H1 (cell line): ENCODE results near the gene GLS. TPM values are rescaled to one million over a fixed set of nuclear protein-coding genes. Genes with fewer than 3 reads are reported as not detected.

Experiments
- CTCF ChIA-PET: fragments of 300-600 bp; sonication (Branson Sonifier 250); formaldehyde crosslinking; loops from one replicate; lab custom pipeline; 2021; ENCODE audit not compliant: partially characterized antibody; lab: Charles Lee
- POLR2A ChIA-PET: fragments of 300-600 bp; sonication (Branson Sonifier 250); formaldehyde crosslinking; loops from one replicate; lab custom pipeline; 2021; ENCODE audit warnings: inconsistent platforms; ENCODE audit not compliant: partially characterized antibody; lab: Charles Lee
- DNase-seq, 2 experiments: peaks; one replicate each; pipeline versions ENCODE4 v3.0.0 to v3.0.0-alpha.2; 2010 to 2022; ENCODE audit warnings: low spot score in 2 of 2, low read depth in 1 of 2, mixed read lengths in 1 of 2
- FAIRE-seq: peaks from 2 replicates; lab custom pipeline; 2011; peaks lifted over from hg19 to GRCh38; lab: Jason Lieb, UNC
- H2AFZ ChIP-seq: 2 replicates; pipeline ENCODE4 v1.8.1; 2012; ENCODE audit warnings: low read length, inconsistent platforms
- H2AK5ac ChIP-seq: 2 replicates; pipeline ENCODE4 v1.6.1; 2013; ENCODE audit warnings: low read depth, low read length
- H2BK120ac ChIP-seq: replicated peaks from 2 replicates; pipeline ENCODE3; 2013; ENCODE audit warnings: low read depth, low read length, inconsistent platforms
- H2BK12ac ChIP-seq: 2 replicates; pipeline ENCODE4 v1.6.1; 2013; ENCODE audit warnings: low read depth, low read length
- H2BK15ac ChIP-seq: 2 replicates; pipeline ENCODE4 v1.6.1; 2013; ENCODE audit warnings: low read length
- H2BK20ac ChIP-seq: 2 replicates; pipeline ENCODE4 v1.6.1; 2013; ENCODE audit warnings: low read length
- H2BK5ac ChIP-seq: 2 replicates; pipeline ENCODE4 v1.6.1; 2013; ENCODE audit warnings: low read depth, low read length
- H3K14ac ChIP-seq: 2 replicates; pipeline ENCODE4 v1.6.1; 2013; ENCODE audit warnings: inconsistent platforms; ENCODE audit not compliant: insufficient read length
- H3K18ac ChIP-seq: 2 replicates; pipeline ENCODE4 v1.6.1; 2013; ENCODE audit warnings: low read length; ENCODE audit errors: extremely low read depth
- H3K23ac ChIP-seq: 2 replicates; pipeline ENCODE4 v1.6.1; 2013; ENCODE audit warnings: inconsistent platforms; ENCODE audit not compliant: insufficient read length
- H3K23me2 ChIP-seq: 2 replicates; pipeline ENCODE4 v1.6.1; 2013; ENCODE audit warnings: low read depth, low read length
- H3K27ac ChIP-seq: 2 replicates; pipeline ENCODE4 v1.6.1; 2011; ENCODE audit warnings: low read depth, low read length, inconsistent platforms
- H3K27me3 ChIP-seq, 4 experiments: replicated peaks in 1 of 4; 1 replicate in 1 of 4; 2 replicates in 3 of 4; pipeline versions ENCODE4 v1.6.1 to v1.8.1; 2011 to 2013; ENCODE audit warnings: low read length in 3 of 4, mild to moderate bottlenecking in 3 of 4, inconsistent platforms in 2 of 4, mixed read lengths in 2 of 4, moderate library complexity in 1 of 4; ENCODE audit not compliant: control insufficient read depth in 3 of 4, insufficient read depth in 3 of 4; ENCODE audit errors: extremely low read depth in 1 of 4
- H3K36me3 ChIP-seq, 4 experiments: 2 replicates each; pipeline versions ENCODE4 v1.6.1 to v1.8.1; 2011 to 2013; ENCODE audit warnings: mild to moderate bottlenecking in 4 of 4, low read length in 3 of 4, moderate library complexity in 2 of 4, control low read depth in 1 of 4, inconsistent platforms in 1 of 4; ENCODE audit not compliant: insufficient read depth in 4 of 4, control insufficient read depth in 2 of 4
- H3K4ac ChIP-seq: replicated peaks from 2 replicates; pipeline ENCODE3; 2013; ENCODE audit warnings: low read length, low read depth, mixed read lengths, inconsistent platforms; ENCODE audit not compliant: insufficient read length
- H3K4me1 ChIP-seq, 4 experiments: replicated peaks in 1 of 4; 1 replicate in 1 of 4; 2 replicates in 3 of 4; pipeline versions ENCODE4 v1.6.1 to v1.8.1; 2011 to 2013; ENCODE audit warnings: low read length in 3 of 4, inconsistent platforms in 2 of 4, mixed read lengths in 1 of 4; ENCODE audit not compliant: insufficient read depth in 4 of 4, control insufficient read depth in 3 of 4
- H3K4me2 ChIP-seq, 2 experiments: 2 replicates each; pipeline versions ENCODE4 v1.6.1 to v1.8.1; 2011 to 2013; ENCODE audit warnings: low read depth in 2 of 2, low read length in 2 of 2, control low read depth in 1 of 2, inconsistent platforms in 1 of 2, mild to moderate bottlenecking in 1 of 2; ENCODE audit not compliant: insufficient read depth in 1 of 2
- H3K4me3 ChIP-seq, 4 experiments: fragments of 200-600, 300-600 bp in 1 of 4; sonication (generic), shearing (Covaris generic), sonication (Bioruptor Twin) in 1 of 4; 2 replicates each; pipeline versions ENCODE4 v1.5.1 to v1.8.1; 2011 to 2016; ENCODE audit warnings: low read length in 4 of 4, low read depth in 3 of 4, control low read depth in 2 of 4, inconsistent platforms in 2 of 4, mild to moderate bottlenecking in 2 of 4, mixed read lengths in 1 of 4, moderate library complexity in 1 of 4; ENCODE audit not compliant: insufficient read depth in 2 of 4; ENCODE audit errors: extremely low read depth in 1 of 4
- H3K56ac ChIP-seq: replicated peaks from 2 replicates; pipeline ENCODE3; 2013; ENCODE audit warnings: low read depth, mild to moderate bottlenecking, mixed read lengths, low read length, inconsistent platforms; ENCODE audit not compliant: insufficient read length
- H3K79me1 ChIP-seq: 2 replicates; pipeline ENCODE4 v1.6.1; 2013; ENCODE audit warnings: low read depth, low read length, control low read depth
- H3K79me2 ChIP-seq, 2 experiments: 2 replicates each; pipeline versions ENCODE4 v1.6.1 to v1.8.1; 2012 to 2013; ENCODE audit warnings: low read length in 2 of 2, mild to moderate bottlenecking in 2 of 2, inconsistent platforms in 1 of 2; ENCODE audit not compliant: insufficient read depth in 2 of 2, control insufficient read depth in 1 of 2
- H3K9ac ChIP-seq, 4 experiments: replicated peaks in 1 of 4; 1 replicate in 1 of 4; 2 replicates in 3 of 4; pipeline versions ENCODE4 v1.6.1 to v1.8.1; 2011 to 2013; ENCODE audit warnings: low read depth in 3 of 4, low read length in 3 of 4, control low read depth in 2 of 4, mild to moderate bottlenecking in 2 of 4, moderate library complexity in 2 of 4, inconsistent platforms in 1 of 4; ENCODE audit errors: extremely low read depth in 1 of 4
- H3K9me3 ChIP-seq, 2 experiments: 2 replicates each; pipeline versions ENCODE4 v1.6.1 to v1.8.1; 2012 to 2013; ENCODE audit warnings: mild to moderate bottlenecking in 2 of 2, moderate library complexity in 2 of 2, control low read depth in 1 of 2, inconsistent platforms in 1 of 2, low read depth in 1 of 2, low read length in 1 of 2, mixed read lengths in 1 of 2; ENCODE audit not compliant: insufficient read depth in 2 of 2
- H4K20me1 ChIP-seq, 2 experiments: replicated peaks in 1 of 2; 2 replicates each; pipeline versions ENCODE3 to v1.8.1; 2011 to 2013; ENCODE audit warnings: inconsistent platforms in 2 of 2, low read length in 2 of 2, mild to moderate bottlenecking in 1 of 2; ENCODE audit not compliant: insufficient read depth in 2 of 2, control insufficient read depth in 1 of 2
- H4K5ac ChIP-seq: 2 replicates; pipeline ENCODE4 v1.6.1; 2013; ENCODE audit warnings: low read length, low read depth, mixed read lengths, inconsistent platforms; ENCODE audit not compliant: insufficient read length
- H4K8ac ChIP-seq: 2 replicates; pipeline ENCODE4 v1.8.0; 2013; ENCODE audit warnings: mild to moderate bottlenecking, moderate library complexity, low read length, inconsistent platforms; ENCODE audit not compliant: insufficient read depth; ENCODE audit errors: extremely low read depth
- H4K91ac ChIP-seq: replicated peaks from 2 replicates; pipeline ENCODE3; 2013; ENCODE audit warnings: low read length, mixed read lengths, inconsistent platforms; ENCODE audit not compliant: insufficient read length
- POLR2AphosphoS5 ChIP-seq: IDR thresholded peaks from 2 replicates; pipeline ENCODE4 v1.6.1; 2011; ENCODE audit warnings: low read depth, low read length
- RAD21 ChIP-seq, 2 experiments: IDR thresholded peaks in 1 of 2; conservative IDR thresholded peaks in 1 of 2; 2 replicates each; pipeline ENCODE4 v1.6.1; 2011; ENCODE audit warnings: low read depth in 2 of 2, low read length in 2 of 2, improper control_type of control experiment in 1 of 2, inconsistent platforms in 1 of 2, mild to moderate bottlenecking in 1 of 2, moderate library complexity in 1 of 2
- RFX5 ChIP-seq: IDR thresholded peaks from 2 replicates; pipeline ENCODE4 v1.6.1; 2011; ENCODE audit warnings: low read depth, low read length, improper control_type of control experiment, borderline replicate concordance
- SIX5 ChIP-seq: IDR thresholded peaks from 2 replicates; pipeline ENCODE4 v1.6.1; 2011; ENCODE audit warnings: mild to moderate bottlenecking, low read depth, low read length
- WGBS, 2 experiments: shearing (Covaris generic) in 1 of 2; methylation state at CpG; one replicate each; pipeline versions ENCODE4 v1.1.6 to v1.1.7; 2013 to 2015; ENCODE audit warnings: low lambda C conversion rate in 2 of 2, mixed read lengths in 2 of 2, inconsistent platforms in 1 of 2, low coverage in 1 of 2, missing lambda C conversion rate in 1 of 2; ENCODE audit not compliant: insufficient replicate concordance in 2 of 2, insufficient coverage in 1 of 2, insufficient read length in 1 of 2; ENCODE audit errors: extremely low coverage in 1 of 2, missing lambda C conversion rate in 1 of 2; 5-methylcytosine and 5-hydroxymethylcytosine counted together
- polyA plus RNA-seq, 7 experiments: library from polyadenylated mRNA; depleted of rRNA in 3 of 7; stranded (reverse) in 5 of 7; unstranded in 2 of 7; fragments of >200 nt in 5 of 7; fragments of 200-250 nt in 2 of 7; gene quantifications; 1 replicate in 5 of 7; 2 replicates in 1 of 7; 4 replicates in 1 of 7; pipeline versions ENCODE4 v1.2.1 to v1.2.3, GENCODE V29; 2011 to 2013; ENCODE audit warnings: missing spikeins in 2 of 7, mixed read lengths in 2 of 7
- total RNA-seq: library from RNA; stranded (reverse); fragmentation: NEBNext Ultra II Directional; extraction: Animal tissue kit (Norgen Biotek cat#: 25700); gene quantifications from 2 replicates; pipeline ENCODE4 v1.2.1, GENCODE V29; 2021

Gene GLS
- total and polyA plus RNA-seq, 2 of the 8 experiments (the other 6 are each of a cell fraction or from before 2014, with no cell fraction given) = 15.7 to 89.8 TPM

DNA sequence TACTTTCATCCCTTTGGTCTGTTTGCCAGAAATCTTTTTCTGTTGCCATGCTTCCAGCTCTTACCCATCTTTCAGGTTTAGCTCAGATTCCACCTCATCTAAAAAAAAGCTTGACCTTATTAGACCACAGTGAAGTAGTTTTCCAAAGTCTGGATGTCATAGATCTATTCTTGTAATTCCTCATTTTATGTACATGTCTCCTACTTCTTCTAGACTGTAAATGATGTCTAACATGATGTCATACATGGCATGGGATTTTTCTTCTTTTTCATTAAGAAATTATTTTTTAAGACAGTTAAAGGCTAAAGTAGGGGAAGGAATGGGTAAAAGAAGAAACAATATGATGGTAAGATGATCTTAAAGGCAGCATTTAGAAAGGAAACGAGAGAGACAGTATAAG is 11.3 kb downstream of the GLS start:
- Histone ChIP-seq H3K4me1 (peaks cover 0 to 6% (median 2%) of the 10 kb centered on the region in 4 experiments; a peak in 1 of 7 replicates), H3K23ac (no peak overlapping the region), H4K8ac (no peak overlapping the region), H2BK20ac (no peak overlapping the region), H2AK5ac (no peak overlapping the region), H4K20me1 (no peaks in the 10 kb centered on the region), H3K79me1 (no peaks in the 10 kb centered on the region), H2BK15ac (no peak overlapping the region), H3K18ac (no peak overlapping the region), H3K4me3 (no peak overlapping the region), H3K36me3 (peaks cover 0 to 21% (median 8%) of the 10 kb centered on the region in 4 experiments; a peak in 3 of 8 replicates), H3K27me3 (no peaks in the 10 kb centered on the region), H3K27ac (no peak overlapping the region), H3K56ac (no peak overlapping the region), H2AFZ (no peak overlapping the region), H3K23me2 (no peaks in the 10 kb centered on the region), H2BK5ac (no peak overlapping the region), H3K9ac (no peak overlapping the region), H3K4ac (no peak overlapping the region), H3K9me3 (no peaks in the 10 kb centered on the region), H4K91ac (no peak overlapping the region), H3K79me2 (peaks cover 0 to 75% of the 10 kb centered on the region in 2 experiments; a peak in 3 of 4 replicates), H2BK120ac (no peak overlapping the region), H3K14ac (no peak overlapping the region), H2BK12ac (no peak overlapping the region), H4K5ac (no peak overlapping the region), H3K4me2 (no peak overlapping the region)
- DNase-seq (no peak), FAIRE-seq (no peak)
- ChIA-PET POLR2A (interaction anchor here (7.0 kb wide), 1 partner anchor 10 kb away, joined by 43 read pairs; the partner anchor contains the start of gene GLS), CTCF (interaction anchor here (1.0 to 1.1 kb wide), 2 partner anchors 10 to 23 kb away, joined by 3 read pairs; no protein-coding TSS in a partner anchor)
- 88% methylated on average over 1 of the region's 1 CpG; no CpG with 5 or more reads in 1 of the 2 experiments for WGBS, 2 experiments
- TF ChIP-seq SIX5 (no peak), POLR2AphosphoS5 (no peak), RAD21 (IDR thresholded peaks at IDR 0.05 in 1 of 2, conservative IDR thresholded peaks at IDR 0.05 in 1 of 2; ENCODE audit: low read depth in 2 of 2, low read length in 2 of 2) (no peak), RFX5 (no peak)
